ENCODE results near the gene PTTG2. TPM values are rescaled to one million over a fixed set of nuclear protein-coding genes. Genes with fewer than 3 reads are reported as not detected.
"Not testable (repeated sequence)": the region's sequence is repeated elsewhere in the genome, so short reads cannot be mapped to it uniquely, and the experiment has no call there.

Gene PTTG2
- total RNA-seq (2014; rRNA removed; shearing (Covaris generic); ENCODE audit: low replicate concordance) = 6.8 TPM in 1 of 2 replicates, not detected in the other

GRCh38 chr4:37960098-37960497 lies at the start of gene PTTG2:
Gene PTTG2, plus strand, starts transcription at chr4:37960398. Its CDS starts 37 bp downstream, at chr4:37960435.
- Histone ChIP-seq H3K9me2 (replicated peaks; ENCODE audit: insufficient read depth, low read length) (no peaks in the 10 kb centered on the region), H3K36me3 (ENCODE audit: insufficient read depth, low read length) (no peaks in the 10 kb centered on the region), H3K27me3 (ENCODE audit: low read length) (no peaks in the 10 kb centered on the region), H3K4me2 (ENCODE audit: low read depth, low read length, poor library complexity, severe bottlenecking) (no peak within 1 kb of the TSS), H3K9ac (ENCODE audit: low read length) (no peak within 1 kb of the TSS), H3K4me1 (ENCODE audit: low read length) (no peaks in the 10 kb centered on the region), H3K27ac (ENCODE audit: low read length) (no peak within 1 kb of the TSS), H4K20me1 (ENCODE audit: insufficient read depth, low read depth, low read length) (no peaks in the 10 kb centered on the region), H3K4me3 (ENCODE audit: low read length) (no peak within 1 kb of the TSS), H3K79me2 (ENCODE audit: low read length) (no peaks in the 10 kb centered on the region), H2AFZ (ENCODE audit: low read length) (no peak within 1 kb of the TSS), H3K9me3 (ENCODE audit: low read length) (no peaks in the 10 kb centered on the region)
- DNase-seq = peak; percentile 7

- H3K27ac ChIP-seq (ENCODE audit: low read length) = no peak overlapping the region
- no peaks in the 10 kb centered on the region for H3K27me3 ChIP-seq (ENCODE audit: low read length)
- no peak overlapping the region for H3K9ac ChIP-seq (ENCODE audit: low read length)
- H3K9me3 ChIP-seq (ENCODE audit: low read length) = no peaks in the 10 kb centered on the region
- H2AFZ ChIP-seq (ENCODE audit: low read length) = no peak overlapping the region
- no peaks in the 10 kb centered on the region for H3K36me3 ChIP-seq (ENCODE audit: insufficient read depth, low read length)
- no peak for DNase-seq
- H3K4me2 ChIP-seq (ENCODE audit: low read depth, low read length, poor library complexity, severe bottlenecking) = no peak overlapping the region
- H3K4me1 ChIP-seq (ENCODE audit: low read length) = peaks cover 6% of the 10 kb centered on the region
- no peaks in the 10 kb centered on the region for H3K9me2 ChIP-seq (replicated peaks; ENCODE audit: insufficient read depth, low read length)
- H4K20me1 ChIP-seq (ENCODE audit: insufficient read depth, low read depth, low read length) = no peaks in the 10 kb centered on the region
- no peak overlapping the region for H3K4me3 ChIP-seq (ENCODE audit: low read length)
- H3K79me2 ChIP-seq (ENCODE audit: low read length) = peaks cover 39% of the 10 kb centered on the region
These were observed 45.7 kb upstream of the PTTG2 start for GRCh38 chr4:37914539-37914938.

GRCh38 chr4:37917388-37917787 lies 42.8 kb upstream of the PTTG2 start:
- no peak for DNase-seq
- Histone ChIP-seq H3K27me3 (ENCODE audit: low read length) (no peaks in the 10 kb centered on the region), H3K79me2 (ENCODE audit: low read length) (peaks cover 17% of the 10 kb centered on the region), H2AFZ (ENCODE audit: low read length) (no peak overlapping the region), H4K20me1 (ENCODE audit: insufficient read depth, low read depth, low read length) (no peaks in the 10 kb centered on the region), H3K27ac (ENCODE audit: low read length) (no peak overlapping the region), H3K9me2 (replicated peaks; ENCODE audit: insufficient read depth, low read length) (no peaks in the 10 kb centered on the region), H3K36me3 (ENCODE audit: insufficient read depth, low read length) (no peaks in the 10 kb centered on the region), H3K9me3 (ENCODE audit: low read length) (no peaks in the 10 kb centered on the region), H3K4me1 (ENCODE audit: low read length) (no peaks in the 10 kb centered on the region), H3K9ac (ENCODE audit: low read length) (no peak overlapping the region), H3K4me2 (ENCODE audit: low read depth, low read length, poor library complexity, severe bottlenecking) (no peak overlapping the region), H3K4me3 (ENCODE audit: low read length) (no peak overlapping the region)

DNA sequence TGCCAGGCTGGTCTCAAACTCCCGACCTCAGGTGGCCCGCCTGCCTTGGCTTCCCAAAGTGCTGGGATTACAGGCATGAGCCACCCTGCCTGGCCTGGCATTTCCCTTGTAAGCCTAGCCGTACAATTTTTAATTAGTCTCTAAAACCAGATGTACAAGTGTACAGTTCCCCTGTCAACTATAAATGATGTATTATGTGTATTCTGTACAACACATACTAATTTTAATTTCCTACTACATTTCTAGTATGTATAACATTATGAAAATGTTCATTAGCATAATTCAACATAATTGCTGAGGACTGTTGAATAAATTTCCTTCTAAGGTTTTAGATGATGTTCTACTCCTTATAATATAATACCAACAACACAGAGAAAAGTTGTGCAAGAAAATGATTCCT lies 41.5 kb upstream of the PTTG2 start:
- Histone ChIP-seq H3K9me3 (ENCODE audit: low read length) (no peaks in the 10 kb centered on the region), H2AFZ (ENCODE audit: low read length) (no peak overlapping the region), H3K9me2 (replicated peaks; ENCODE audit: insufficient read depth, low read length) (no peaks in the 10 kb centered on the region), H3K4me1 (ENCODE audit: low read length) (no peaks in the 10 kb centered on the region), H3K4me2 (ENCODE audit: low read depth, low read length, poor library complexity, severe bottlenecking) (no peak overlapping the region), H3K27ac (ENCODE audit: low read length) (no peak overlapping the region), H3K9ac (ENCODE audit: low read length) (no peak overlapping the region), H3K27me3 (ENCODE audit: low read length) (no peaks in the 10 kb centered on the region), H3K79me2 (ENCODE audit: low read length) (peaks cover 10% of the 10 kb centered on the region), H3K4me3 (ENCODE audit: low read length) (no peak overlapping the region), H4K20me1 (ENCODE audit: insufficient read depth, low read depth, low read length) (no peaks in the 10 kb centered on the region), H3K36me3 (ENCODE audit: insufficient read depth, low read length) (no peaks in the 10 kb centered on the region)
- no peak for DNase-seq

DNA sequence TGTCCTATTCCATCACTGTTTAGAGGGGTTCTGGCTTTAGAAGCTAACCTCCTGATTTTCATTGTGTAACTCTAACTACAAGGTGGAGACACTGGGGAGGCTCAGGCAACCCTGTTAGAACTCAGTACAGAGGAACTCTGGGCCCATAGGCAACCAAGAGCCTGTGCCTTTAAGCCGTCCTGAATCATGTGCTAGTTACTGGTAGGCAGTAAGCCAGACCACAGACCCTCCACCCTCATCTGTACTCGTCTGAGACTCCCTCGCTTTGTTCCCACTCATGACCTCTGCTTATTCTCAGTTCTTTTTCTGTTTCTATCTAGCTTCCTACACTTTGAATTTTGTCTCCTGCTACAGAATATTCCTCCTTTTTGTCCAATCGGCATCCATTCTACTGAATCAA lies 37.9 kb upstream of the PTTG2 start:
- no peaks in the 10 kb centered on the region for H3K9me2 ChIP-seq (replicated peaks; ENCODE audit: insufficient read depth, low read length)
- H3K4me2 ChIP-seq (ENCODE audit: low read depth, low read length, poor library complexity, severe bottlenecking) = no peak overlapping the region
- peaks cover 2% of the 10 kb centered on the region; the same call in 1 of the 2 replicates for H3K4me1 ChIP-seq (ENCODE audit: low read length)
- H3K27me3 ChIP-seq (ENCODE audit: low read length) = no peaks in the 10 kb centered on the region
- H3K9ac ChIP-seq (ENCODE audit: low read length) = no peak overlapping the region
- H3K9me3 ChIP-seq (ENCODE audit: low read length) = no peaks in the 10 kb centered on the region
- H4K20me1 ChIP-seq (ENCODE audit: insufficient read depth, low read depth, low read length) = no peaks in the 10 kb centered on the region
- H3K27ac ChIP-seq (ENCODE audit: low read length) = no peak overlapping the region
- no peak overlapping the region for H2AFZ ChIP-seq (ENCODE audit: low read length)
- no peaks in the 10 kb centered on the region for H3K36me3 ChIP-seq (ENCODE audit: insufficient read depth, low read length)
- H3K4me3 ChIP-seq (ENCODE audit: low read length) = no peak overlapping the region
- peaks cover 9% of the 10 kb centered on the region; the same call in 1 of the 2 replicates for H3K79me2 ChIP-seq (ENCODE audit: low read length)
- no peak for DNase-seq

DNA sequence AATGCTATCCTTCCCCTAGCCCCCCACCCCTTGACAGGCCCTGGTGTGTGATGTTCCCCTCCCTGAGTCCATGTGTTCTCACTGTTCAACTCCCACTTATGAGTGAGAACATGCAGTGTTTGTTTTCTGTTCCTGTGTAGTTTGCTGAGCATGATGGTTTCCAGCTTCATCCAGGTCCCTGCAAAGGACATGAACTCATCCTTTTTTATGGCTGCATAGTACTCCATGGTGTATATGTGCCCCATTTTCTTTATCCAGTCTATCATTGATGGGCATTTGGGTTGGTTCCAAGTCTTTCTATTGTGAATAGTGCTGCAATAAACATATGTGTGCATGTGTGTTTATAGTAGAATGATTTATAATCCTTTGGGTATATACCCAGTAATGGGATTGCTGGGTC lies 37.1 kb upstream of the PTTG2 start:
- not testable (repeated sequence) for DNase-seq; H3K4me1 ChIP-seq (ENCODE audit: low read length); H3K9me2 ChIP-seq (replicated peaks; ENCODE audit: insufficient read depth, low read length); H3K27ac ChIP-seq (ENCODE audit: low read length); H3K4me3 ChIP-seq (ENCODE audit: low read length); H3K9ac ChIP-seq (ENCODE audit: low read length); H3K36me3 ChIP-seq (ENCODE audit: insufficient read depth, low read length); H3K4me2 ChIP-seq (ENCODE audit: low read depth, low read length, poor library complexity, severe bottlenecking); H4K20me1 ChIP-seq (ENCODE audit: insufficient read depth, low read depth, low read length); H3K9me3 ChIP-seq (ENCODE audit: low read length); H3K27me3 ChIP-seq (ENCODE audit: low read length); H2AFZ ChIP-seq (ENCODE audit: low read length); H3K79me2 ChIP-seq (ENCODE audit: low read length)

- Histone ChIP-seq H2AFZ (ENCODE audit: low read length) (no peak overlapping the region), H3K4me1 (ENCODE audit: low read length) (peaks cover 3% of the 10 kb centered on the region; the same call in 1 of the 2 replicates)
These were observed 35.3 kb upstream of the PTTG2 start for GRCh38 chr4:37924946-37925345.

DNA sequence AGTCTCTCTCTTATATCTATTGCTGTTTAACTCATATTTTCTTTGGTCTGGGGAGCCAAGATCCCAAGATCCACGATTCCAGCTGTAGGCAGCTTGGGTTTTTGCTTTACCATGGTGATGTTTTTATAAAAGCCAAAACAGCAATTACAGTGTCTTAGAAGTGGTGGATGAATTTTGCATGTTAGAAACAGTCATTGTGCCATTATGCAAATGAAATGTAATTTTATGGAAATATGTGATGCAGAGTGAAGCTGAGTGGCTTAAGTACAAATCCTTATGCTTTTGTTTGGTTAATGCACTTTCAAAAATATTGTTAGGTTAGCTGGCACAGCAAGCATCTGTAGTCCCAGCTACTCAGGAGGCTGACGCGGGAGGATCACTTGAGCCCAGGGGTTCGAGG lies 32.8 kb upstream of the PTTG2 start:
- H3K9me2 ChIP-seq (replicated peaks; ENCODE audit: insufficient read depth, low read length) = no peaks in the 10 kb centered on the region
- H3K9ac ChIP-seq (ENCODE audit: low read length) = no peak overlapping the region
- no peaks in the 10 kb centered on the region for H3K27me3 ChIP-seq (ENCODE audit: low read length)
- no peak overlapping the region for H3K4me3 ChIP-seq (ENCODE audit: low read length)
- H3K9me3 ChIP-seq (ENCODE audit: low read length) = no peaks in the 10 kb centered on the region
- H3K36me3 ChIP-seq (ENCODE audit: insufficient read depth, low read length) = no peaks in the 10 kb centered on the region
- peaks cover 3% of the 10 kb centered on the region; the same call in 1 of the 2 replicates for H3K4me1 ChIP-seq (ENCODE audit: low read length)
- peaks cover 10% of the 10 kb centered on the region; the same call in 1 of the 2 replicates for H3K79me2 ChIP-seq (ENCODE audit: low read length)
- H2AFZ ChIP-seq (ENCODE audit: low read length) = no peak overlapping the region
- no peaks in the 10 kb centered on the region for H4K20me1 ChIP-seq (ENCODE audit: insufficient read depth, low read depth, low read length)
- DNase-seq = no peak
- no peak overlapping the region for H3K4me2 ChIP-seq (ENCODE audit: low read depth, low read length, poor library complexity, severe bottlenecking)
- no peak overlapping the region for H3K27ac ChIP-seq (ENCODE audit: low read length)

More at GRCh38 chr4:37924946-37925345, 35.3 kb upstream of the PTTG2 start:
- Histone ChIP-seq H3K36me3 (ENCODE audit: insufficient read depth, low read length) (no peaks in the 10 kb centered on the region), H3K9ac (ENCODE audit: low read length) (no peak overlapping the region), H3K27me3 (ENCODE audit: low read length) (no peaks in the 10 kb centered on the region), H3K4me2 (ENCODE audit: low read depth, low read length, poor library complexity, severe bottlenecking) (no peak overlapping the region), H3K79me2 (ENCODE audit: low read length) (peaks cover 10% of the 10 kb centered on the region; the same call in 1 of the 2 replicates), H3K4me3 (ENCODE audit: low read length) (no peak overlapping the region), H3K9me2 (replicated peaks; ENCODE audit: insufficient read depth, low read length) (no peaks in the 10 kb centered on the region), H3K9me3 (ENCODE audit: low read length) (no peaks in the 10 kb centered on the region), H4K20me1 (ENCODE audit: insufficient read depth, low read depth, low read length) (no peaks in the 10 kb centered on the region), H3K27ac (ENCODE audit: low read length) (no peak overlapping the region)
- no peak for DNase-seq
